H9 (cell line): ENCODE results near the gene FAM240A. TPM values are rescaled to one million over a fixed set of nuclear protein-coding genes. Genes with fewer than 3 reads are reported as not detected.

Experiments used
- DNase-seq: peaks from one replicate; pipeline ENCODE4 v3.0.0-alpha.2; 2017
- H2AFZ ChIP-seq: one replicate; pipeline ENCODE4 v1.6.1; 2013; ENCODE audit warnings: mild to moderate bottlenecking, low read length, control low read depth, moderate library complexity
- H2AK5ac ChIP-seq: 2 replicates; pipeline ENCODE4 v1.6.1; 2013; ENCODE audit warnings: low read length, control low read depth, mixed read lengths; ENCODE audit not compliant: insufficient read length
- H2BK120ac ChIP-seq: one replicate; pipeline ENCODE4 v1.6.1; 2013; ENCODE audit warnings: low read depth, mild to moderate bottlenecking, low read length, control low read depth, inconsistent platforms; ENCODE audit not compliant: poor library complexity, severe bottlenecking
- H2BK12ac ChIP-seq: 2 replicates; pipeline ENCODE4 v1.6.1; 2013; ENCODE audit warnings: low read length, control low read depth, mixed read lengths, low read depth; ENCODE audit not compliant: insufficient read length
- H2BK15ac ChIP-seq: 2 replicates; pipeline ENCODE4 v1.6.1; 2013; ENCODE audit warnings: low read depth, low read length, control low read depth
- H2BK20ac ChIP-seq: one replicate; pipeline ENCODE4 v1.6.1; 2013; ENCODE audit warnings: low read depth, mild to moderate bottlenecking, low read length, control low read depth, inconsistent platforms; ENCODE audit not compliant: poor library complexity, severe bottlenecking
- H2BK5ac ChIP-seq: 2 replicates; pipeline ENCODE4 v1.6.1; 2013; ENCODE audit warnings: low read length, control low read depth, mixed read lengths; ENCODE audit not compliant: insufficient read length
- H3K14ac ChIP-seq: 2 replicates; pipeline ENCODE4 v1.6.1; 2013; ENCODE audit warnings: low read length, control low read depth; ENCODE audit not compliant: insufficient read depth
- H3K18ac ChIP-seq: 2 replicates; pipeline ENCODE4 v1.6.1; 2013; ENCODE audit warnings: low read depth, mild to moderate bottlenecking, mixed read lengths, low read length, control low read depth; ENCODE audit not compliant: insufficient read length
- H3K23ac ChIP-seq: 2 replicates; pipeline ENCODE4 v1.6.1; 2013; ENCODE audit warnings: low read length, control low read depth, mixed read lengths, low read depth; ENCODE audit not compliant: insufficient read length
- H3K23me2 ChIP-seq: 2 replicates; pipeline ENCODE4 v1.6.1; 2013; ENCODE audit warnings: low read depth, mild to moderate bottlenecking, mixed read lengths, low read length, control low read depth; ENCODE audit not compliant: insufficient read length, poor library complexity, severe bottlenecking
- H3K27ac ChIP-seq: 2 replicates; pipeline ENCODE4 v1.5.1; 2013; ENCODE audit warnings: low read length, control low read depth, mixed read lengths, low read depth; ENCODE audit not compliant: insufficient read length
- H3K27me3 ChIP-seq: 2 replicates; pipeline ENCODE4 v1.6.1; 2013; ENCODE audit warnings: low read length, control low read depth, inconsistent platforms; ENCODE audit not compliant: insufficient read depth
- H3K4ac ChIP-seq: 2 replicates; pipeline ENCODE4 v1.6.1; 2013; ENCODE audit warnings: low read depth, mild to moderate bottlenecking, control low read depth, inconsistent platforms, low read length, moderate library complexity
- H3K4me1 ChIP-seq: 2 replicates; pipeline ENCODE4 v1.6.1; 2013; ENCODE audit warnings: low read length, control low read depth, inconsistent platforms; ENCODE audit not compliant: insufficient read depth
- H3K4me2 ChIP-seq: 2 replicates; pipeline ENCODE4 v1.6.1; 2013; ENCODE audit warnings: low read length, control low read depth, mixed read lengths; ENCODE audit not compliant: insufficient read length, insufficient read depth
- H3K56ac ChIP-seq: 2 replicates; pipeline ENCODE4 v1.6.1; 2013; ENCODE audit warnings: low read depth, mild to moderate bottlenecking, mixed read lengths, low read length, control low read depth; ENCODE audit not compliant: insufficient read length
- H3K79me1 ChIP-seq: 2 replicates; pipeline ENCODE4 v1.6.1; 2013; ENCODE audit warnings: low read depth, mild to moderate bottlenecking, moderate library complexity, low read length, control low read depth, inconsistent platforms; ENCODE audit not compliant: insufficient read depth, poor library complexity, severe bottlenecking
- H3K79me2 ChIP-seq: 2 replicates; pipeline ENCODE4 v1.6.1; 2013; ENCODE audit warnings: low read length, control low read depth, inconsistent platforms; ENCODE audit not compliant: insufficient read depth
- H3K9ac ChIP-seq: 2 replicates; pipeline ENCODE4 v1.6.1; 2013; ENCODE audit warnings: low read length, control low read depth, mixed read lengths; ENCODE audit not compliant: insufficient read length; ENCODE audit errors: extremely low read depth
- H3K9me3 ChIP-seq: one replicate; pipeline ENCODE4 v1.6.1; 2013; ENCODE audit warnings: low read depth, low read length, inconsistent platforms; ENCODE audit not compliant: control insufficient read depth
- H3T11ph ChIP-seq: one replicate; pipeline ENCODE4 v1.6.1; 2013; ENCODE audit warnings: mild to moderate bottlenecking, low read length, control low read depth, inconsistent platforms
- H4K20me1 ChIP-seq: one replicate; pipeline ENCODE4 v1.6.1; 2013; ENCODE audit not compliant: control insufficient read depth, insufficient read length, insufficient read depth
- H4K5ac ChIP-seq: 2 replicates; pipeline ENCODE4 v1.6.1; 2013; ENCODE audit warnings: low read depth, mild to moderate bottlenecking, mixed read lengths, low read length, control low read depth; ENCODE audit not compliant: insufficient read length
- H4K8ac ChIP-seq: replicated peaks from 2 replicates; pipeline ENCODE4 v1.6.1; 2013; ENCODE audit warnings: low read length, control low read depth, mixed read lengths, low read depth; ENCODE audit not compliant: insufficient read length
- H4K91ac ChIP-seq: 2 replicates; pipeline ENCODE4 v1.6.1; 2013; ENCODE audit warnings: low read depth, mild to moderate bottlenecking, moderate library complexity, mixed read lengths, low read length, control low read depth; ENCODE audit not compliant: insufficient read length
- H3K27ac Mint-ChIP-seq, 3 experiments: 2 replicates in 2 of 3; 3 replicates in 1 of 3; pipeline ENCODE4 v1.8.0; 2020 to 2021; ENCODE audit warnings: mixed read lengths in 3 of 3, mild to moderate bottlenecking in 1 of 3, moderate library complexity in 1 of 3
- H3K27me3 Mint-ChIP-seq: 2 replicates; pipeline ENCODE4 v1.8.0; 2021; ENCODE audit warnings: low read depth, mild to moderate bottlenecking, moderate library complexity, mixed read lengths
- H3K36me3 Mint-ChIP-seq, 3 experiments: 2 replicates in 2 of 3; 3 replicates in 1 of 3; pipeline ENCODE4 v1.8.0; 2020 to 2021; ENCODE audit warnings: low read depth in 3 of 3, mixed read lengths in 3 of 3; ENCODE audit not compliant: insufficient read depth in 1 of 3
- H3K4me1 Mint-ChIP-seq, 2 experiments: 2 replicates each; pipeline ENCODE4 v1.8.0; 2020; ENCODE audit warnings: mixed read lengths in 2 of 2
- H3K4me3 Mint-ChIP-seq, 2 experiments: 2 replicates in 1 of 2; 3 replicates in 1 of 2; pipeline ENCODE4 v1.8.0; 2020 to 2021; ENCODE audit warnings: mild to moderate bottlenecking in 2 of 2, mixed read lengths in 2 of 2, moderate library complexity in 1 of 2
- H3K9me3 Mint-ChIP-seq, 2 experiments: 2 replicates in 1 of 2; 3 replicates in 1 of 2; pipeline ENCODE4 v1.8.0; 2020; ENCODE audit warnings: mild to moderate bottlenecking in 2 of 2, mixed read lengths in 2 of 2, moderate library complexity in 1 of 2
- WGBS: extraction: QIAGEN DNeasy Blood & Tissue Kit; methylation state at CpG from one replicate; pipeline ENCODE4 v1.1.7; 2013; ENCODE audit warnings: missing lambda C conversion rate, low lambda C conversion rate, mixed read lengths; ENCODE audit not compliant: insufficient read length; ENCODE audit errors: extremely low coverage; 5-methylcytosine and 5-hydroxymethylcytosine counted together
- total RNA-seq: library from RNA; stranded (reverse); gene quantifications from 2 replicates; pipeline ENCODE4 v1.2.1, GENCODE V29; 2021
- TF ChIP-seq, protein P1 (sequence below): fragments of 200-600 bp; sonication (generic); conservative IDR thresholded peaks from 3 replicates; pipeline ENCODE4 v1.8.0; 2021; ENCODE audit warnings: antibody characterized with exemption, mild to moderate bottlenecking

Gene FAM240A
- total RNA-seq, 1 experiment from 2014 or later = 0.11 TPM

DNA sequence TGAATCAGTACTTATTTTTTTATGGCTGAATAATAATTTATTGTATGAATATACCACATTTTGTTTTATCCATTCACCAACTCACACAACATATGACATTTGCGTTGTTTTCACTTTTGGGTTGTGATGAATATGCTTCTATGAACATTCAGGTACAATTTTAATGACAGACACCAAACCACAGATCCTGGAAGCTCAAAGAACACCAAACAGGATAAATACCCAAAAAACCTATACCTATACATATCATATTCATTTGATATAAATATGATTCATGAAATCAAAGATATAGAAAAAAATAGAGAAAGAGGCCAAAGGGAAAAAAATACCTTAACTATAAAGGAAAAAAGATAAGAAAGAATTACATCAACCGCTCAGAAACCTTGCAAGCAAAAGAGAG is 35.8 kb downstream of the FAM240A start:
- Histone ChIP-seq H4K91ac (no peak overlapping the region), H4K8ac (no peak overlapping the region), H3K27ac (no peak overlapping the region), H4K20me1 (no peaks in the 10 kb centered on the region), H2BK5ac (no peak overlapping the region), H3K23ac (no peak overlapping the region), H3K56ac (no peak overlapping the region), H3K4ac (no peak overlapping the region), H2BK20ac (no peak overlapping the region), H2AK5ac (no peak overlapping the region), H3K27me3 (no peaks in the 10 kb centered on the region), H3K9me3 (no peaks in the 10 kb centered on the region), H3K79me2 (no peaks in the 10 kb centered on the region), H3K23me2 (no peaks in the 10 kb centered on the region), H2BK120ac (no peak overlapping the region), H2AFZ (no peak overlapping the region), H3K14ac (no peak overlapping the region), H3K18ac (no peak overlapping the region), H4K5ac (no peak overlapping the region), H3K4me2 (no peak overlapping the region), H3K9ac (no peak overlapping the region), H3T11ph (no peak overlapping the region), H2BK15ac (no peak overlapping the region), H3K4me1 (no peaks in the 10 kb centered on the region), H2BK12ac (no peak overlapping the region), H3K79me1 (no peaks in the 10 kb centered on the region)
- Mint-ChIP-seq H3K27me3 (peaks cover 2% of the 10 kb centered on the region), H3K36me3 (peaks cover 0 to 9% (median 8%) of the 10 kb centered on the region in 3 experiments), H3K4me3 (no peak overlapping the region), H3K9me3 (peaks cover 13 to 19% of the 10 kb centered on the region in 2 experiments), H3K27ac (no peak overlapping the region), H3K4me1 (peaks cover 2 to 3% of the 10 kb centered on the region in 2 experiments; a peak in 1 of 4 replicates)
- WGBS = no CpG with 5 or more reads among the region's 2 CpGs
- no peak for DNase-seq
- TF ChIP-seq, protein P1, sequence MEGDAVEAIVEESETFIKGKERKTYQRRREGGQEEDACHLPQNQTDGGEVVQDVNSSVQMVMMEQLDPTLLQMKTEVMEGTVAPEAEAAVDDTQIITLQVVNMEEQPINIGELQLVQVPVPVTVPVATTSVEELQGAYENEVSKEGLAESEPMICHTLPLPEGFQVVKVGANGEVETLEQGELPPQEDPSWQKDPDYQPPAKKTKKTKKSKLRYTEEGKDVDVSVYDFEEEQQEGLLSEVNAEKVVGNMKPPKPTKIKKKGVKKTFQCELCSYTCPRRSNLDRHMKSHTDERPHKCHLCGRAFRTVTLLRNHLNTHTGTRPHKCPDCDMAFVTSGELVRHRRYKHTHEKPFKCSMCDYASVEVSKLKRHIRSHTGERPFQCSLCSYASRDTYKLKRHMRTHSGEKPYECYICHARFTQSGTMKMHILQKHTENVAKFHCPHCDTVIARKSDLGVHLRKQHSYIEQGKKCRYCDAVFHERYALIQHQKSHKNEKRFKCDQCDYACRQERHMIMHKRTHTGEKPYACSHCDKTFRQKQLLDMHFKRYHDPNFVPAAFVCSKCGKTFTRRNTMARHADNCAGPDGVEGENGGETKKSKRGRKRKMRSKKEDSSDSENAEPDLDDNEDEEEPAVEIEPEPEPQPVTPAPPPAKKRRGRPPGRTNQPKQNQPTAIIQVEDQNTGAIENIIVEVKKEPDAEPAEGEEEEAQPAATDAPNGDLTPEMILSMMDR = no peak
